Tracheal epithelial cell (primary cell): ENCODE data around the gene TICAM2. TPM values are rescaled to one million over a fixed set of nuclear protein-coding genes. Genes with fewer than 3 reads are reported as not detected.

Experiments
- total RNA-seq: library from RNA; depleted of rRNA; stranded (reverse); fragments of >200 nt; gene quantifications from 2 replicates; pipeline ENCODE4 v1.2.1, GENCODE V29; 2014

Gene TICAM2, protein sequence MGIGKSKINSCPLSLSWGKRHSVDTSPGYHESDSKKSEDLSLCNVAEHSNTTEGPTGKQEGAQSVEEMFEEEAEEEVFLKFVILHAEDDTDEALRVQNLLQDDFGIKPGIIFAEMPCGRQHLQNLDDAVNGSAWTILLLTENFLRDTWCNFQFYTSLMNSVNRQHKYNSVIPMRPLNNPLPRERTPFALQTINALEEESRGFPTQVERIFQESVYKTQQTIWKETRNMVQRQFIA
- total RNA-seq: 0.43 and 0.72 TPM in 2 replicates

DNA sequence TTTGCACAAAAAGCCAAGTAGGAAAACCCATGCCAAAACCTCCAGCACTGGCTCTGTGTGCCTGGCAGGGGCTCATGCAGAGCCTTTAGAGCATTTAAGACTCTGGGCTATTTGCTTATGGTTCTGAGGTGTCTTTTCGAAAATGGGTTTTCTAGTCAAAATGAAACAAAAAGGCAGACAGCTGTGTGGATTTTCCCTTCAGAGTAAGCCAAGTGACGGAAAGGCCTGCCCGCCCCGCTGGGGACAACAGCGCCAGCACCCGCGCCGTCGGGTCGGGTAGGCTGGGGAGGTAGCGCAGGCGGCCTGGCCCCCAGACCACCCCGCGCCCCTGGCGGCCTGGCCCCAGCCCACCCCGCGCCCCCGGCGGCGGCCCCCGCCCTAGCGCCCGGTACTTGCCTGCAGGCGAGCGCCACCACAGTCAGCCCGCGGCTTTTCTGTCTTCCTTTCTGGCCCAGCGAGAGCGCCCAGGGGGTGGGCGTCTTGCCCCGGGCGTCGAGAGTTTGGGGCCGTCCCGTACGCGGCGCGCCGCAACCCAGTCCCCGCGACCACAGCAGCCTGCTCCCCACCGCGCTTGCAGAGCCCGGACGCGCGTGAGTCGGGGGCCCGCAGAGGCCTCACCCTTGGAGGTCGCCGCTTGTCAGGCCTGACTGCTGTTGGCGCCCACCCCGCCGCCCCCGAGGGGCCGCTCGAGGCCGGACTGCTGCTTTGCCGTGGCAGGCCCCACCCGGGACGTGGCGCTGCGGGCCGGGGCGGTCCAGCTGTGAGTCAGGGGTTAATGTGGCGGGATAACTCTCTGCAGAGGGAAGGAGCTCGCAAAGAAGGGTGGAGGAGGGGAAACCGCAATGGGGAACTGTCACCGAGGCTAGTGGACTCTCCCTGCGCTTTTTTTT lies at the start of gene TICAM2:
TICAM2 (minus strand) TSS at position 779 of the 890 bp plus-strand sequence. CDS start 21,223 bp downstream, outside the sequence.

DNA sequence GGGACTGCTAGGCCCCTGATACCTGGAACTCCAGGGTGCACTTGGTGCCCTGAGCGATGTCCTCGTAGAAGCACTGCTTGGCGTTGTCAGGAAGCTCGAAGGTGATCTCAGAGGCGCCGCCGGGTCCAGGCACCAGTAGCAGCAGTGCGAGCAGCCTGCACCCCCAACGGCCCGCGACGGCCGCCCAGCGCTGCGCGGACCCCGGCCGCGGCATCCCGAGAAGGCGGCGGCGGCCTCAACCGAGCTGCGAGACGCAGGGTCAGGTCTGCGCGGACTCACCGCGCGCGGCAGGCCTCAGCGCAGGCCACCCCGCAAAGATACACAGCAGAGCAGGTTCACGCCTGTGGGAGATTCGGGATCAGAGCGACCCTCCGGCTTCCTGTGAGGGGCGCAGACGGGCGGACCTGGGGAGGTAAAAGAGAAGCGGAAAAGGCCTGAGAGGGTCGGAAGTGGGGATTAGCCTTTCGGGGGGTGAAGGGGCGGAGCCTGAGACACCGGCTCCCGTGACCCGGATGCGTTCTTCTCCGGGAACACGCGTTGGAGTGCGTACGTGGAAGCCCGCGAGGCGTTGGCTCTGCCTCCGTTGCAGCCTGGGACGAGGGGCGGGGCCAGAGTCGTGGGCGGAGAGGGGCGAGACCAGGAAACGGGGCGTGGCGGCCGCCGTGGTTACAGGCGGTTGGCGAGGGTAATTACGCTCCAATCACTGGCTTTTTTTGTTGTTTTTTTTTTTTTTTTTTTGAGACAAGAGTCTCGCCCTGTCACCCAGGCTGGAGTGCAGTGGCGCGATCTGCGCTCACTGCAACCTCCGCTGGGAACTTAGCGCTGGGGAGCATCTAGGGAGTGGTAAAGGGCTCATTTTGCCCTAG lies 23.5 kb upstream of the TICAM2 start, which contains the start of gene TMED7:
TMED7 (minus strand) TSS at position 458 of the 866 bp plus-strand sequence; CDS start at position 214, 244 bp downstream.

DNA sequence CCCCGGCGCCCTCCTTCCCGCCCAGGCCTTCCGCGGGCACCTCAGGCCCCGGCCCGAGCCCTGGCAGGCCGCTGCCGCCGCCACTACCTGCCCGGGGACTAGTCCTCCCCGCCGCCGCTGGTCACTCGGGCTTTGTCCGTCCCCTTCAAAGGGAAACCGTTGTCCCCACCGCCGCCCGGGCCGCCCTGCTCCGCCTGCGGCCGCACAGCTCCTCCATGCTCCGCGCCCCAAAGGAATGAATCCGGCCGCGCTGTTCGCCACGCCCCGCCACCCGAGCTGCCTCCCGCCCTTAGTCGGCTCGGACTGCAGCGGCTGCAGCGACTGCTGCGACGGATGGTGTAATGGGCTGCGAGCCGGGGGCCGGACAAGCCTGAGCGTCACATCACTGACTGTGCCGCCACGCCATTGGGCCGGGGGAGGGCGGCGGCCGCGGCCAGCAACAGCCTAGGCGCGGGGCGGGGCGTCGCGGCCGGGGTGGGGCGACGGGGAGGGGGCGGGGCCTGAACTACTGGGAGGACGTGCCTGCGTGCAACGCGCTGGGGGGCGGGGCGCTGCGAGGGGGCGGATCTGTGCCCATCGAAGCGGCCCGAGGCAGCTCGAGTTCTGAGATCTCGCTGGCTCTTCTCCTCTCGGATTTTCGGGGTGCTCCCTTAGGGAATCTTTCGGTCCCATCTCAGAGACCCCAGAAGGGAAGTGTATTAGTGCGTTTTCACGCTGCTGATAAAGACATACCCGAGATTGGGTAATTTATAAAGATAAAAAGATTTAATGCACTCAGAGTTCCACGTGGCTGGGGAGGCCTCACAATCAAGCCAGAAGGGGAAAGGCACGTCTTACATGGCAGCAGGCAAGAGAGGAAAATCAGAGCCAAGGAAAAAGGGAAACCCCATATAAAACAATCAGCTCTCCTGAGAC lies 57.6 kb downstream of the TICAM2 start, which contains the start of gene FEM1C:
FEM1C (minus strand) TSS at position 340 of the 915 bp plus-strand sequence. CDS start 1,282 bp downstream, outside the sequence.

Other genes starting within 250 kb of the TICAM2 start
- 10.2 and 14.5 TPM in 2 replicates for gene FEM1C, start 57.7 kb downstream of the TICAM2 start, total RNA-seq
- 84.8 and 88.9 TPM in 2 replicates for gene TMED7, start 23.6 kb upstream of the TICAM2 start, total RNA-seq
- gene CDO1, start 214.2 kb upstream of the TICAM2 start, total RNA-seq: 0.24 TPM in 1 of 2 replicates, not detected in the other
- gene ATG12, start 239.1 kb upstream of the TICAM2 start, total RNA-seq: 43.6 and 55.0 TPM in 2 replicates
- 83.9 and 103 TPM in 2 replicates for gene AP3S1, start 239.5 kb upstream of the TICAM2 start, total RNA-seq